ENCODE measurements around the gene WNT3.

DNA sequence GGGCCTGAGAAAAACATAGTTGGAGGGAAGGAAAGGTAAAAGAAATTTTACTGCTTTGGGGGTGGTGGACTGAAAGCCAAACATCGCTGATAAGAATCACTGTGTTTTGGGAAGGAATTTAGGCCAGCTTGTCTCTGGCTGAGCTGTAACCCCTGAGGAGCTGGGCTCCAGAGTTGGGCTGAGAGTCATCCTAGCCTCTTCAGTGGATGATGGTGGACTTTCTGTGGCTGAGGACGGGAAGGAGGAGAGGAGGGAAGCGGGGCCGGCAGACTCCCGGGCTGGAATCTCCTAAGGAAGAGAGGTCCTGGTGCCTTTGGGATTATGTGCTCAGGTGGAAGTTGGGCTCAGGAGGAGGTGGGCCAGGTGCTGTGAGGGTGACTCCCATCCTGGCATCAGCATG is 41.5 kb upstream of the WNT3 start:
- TF ChIP-seq, protein P1, sequence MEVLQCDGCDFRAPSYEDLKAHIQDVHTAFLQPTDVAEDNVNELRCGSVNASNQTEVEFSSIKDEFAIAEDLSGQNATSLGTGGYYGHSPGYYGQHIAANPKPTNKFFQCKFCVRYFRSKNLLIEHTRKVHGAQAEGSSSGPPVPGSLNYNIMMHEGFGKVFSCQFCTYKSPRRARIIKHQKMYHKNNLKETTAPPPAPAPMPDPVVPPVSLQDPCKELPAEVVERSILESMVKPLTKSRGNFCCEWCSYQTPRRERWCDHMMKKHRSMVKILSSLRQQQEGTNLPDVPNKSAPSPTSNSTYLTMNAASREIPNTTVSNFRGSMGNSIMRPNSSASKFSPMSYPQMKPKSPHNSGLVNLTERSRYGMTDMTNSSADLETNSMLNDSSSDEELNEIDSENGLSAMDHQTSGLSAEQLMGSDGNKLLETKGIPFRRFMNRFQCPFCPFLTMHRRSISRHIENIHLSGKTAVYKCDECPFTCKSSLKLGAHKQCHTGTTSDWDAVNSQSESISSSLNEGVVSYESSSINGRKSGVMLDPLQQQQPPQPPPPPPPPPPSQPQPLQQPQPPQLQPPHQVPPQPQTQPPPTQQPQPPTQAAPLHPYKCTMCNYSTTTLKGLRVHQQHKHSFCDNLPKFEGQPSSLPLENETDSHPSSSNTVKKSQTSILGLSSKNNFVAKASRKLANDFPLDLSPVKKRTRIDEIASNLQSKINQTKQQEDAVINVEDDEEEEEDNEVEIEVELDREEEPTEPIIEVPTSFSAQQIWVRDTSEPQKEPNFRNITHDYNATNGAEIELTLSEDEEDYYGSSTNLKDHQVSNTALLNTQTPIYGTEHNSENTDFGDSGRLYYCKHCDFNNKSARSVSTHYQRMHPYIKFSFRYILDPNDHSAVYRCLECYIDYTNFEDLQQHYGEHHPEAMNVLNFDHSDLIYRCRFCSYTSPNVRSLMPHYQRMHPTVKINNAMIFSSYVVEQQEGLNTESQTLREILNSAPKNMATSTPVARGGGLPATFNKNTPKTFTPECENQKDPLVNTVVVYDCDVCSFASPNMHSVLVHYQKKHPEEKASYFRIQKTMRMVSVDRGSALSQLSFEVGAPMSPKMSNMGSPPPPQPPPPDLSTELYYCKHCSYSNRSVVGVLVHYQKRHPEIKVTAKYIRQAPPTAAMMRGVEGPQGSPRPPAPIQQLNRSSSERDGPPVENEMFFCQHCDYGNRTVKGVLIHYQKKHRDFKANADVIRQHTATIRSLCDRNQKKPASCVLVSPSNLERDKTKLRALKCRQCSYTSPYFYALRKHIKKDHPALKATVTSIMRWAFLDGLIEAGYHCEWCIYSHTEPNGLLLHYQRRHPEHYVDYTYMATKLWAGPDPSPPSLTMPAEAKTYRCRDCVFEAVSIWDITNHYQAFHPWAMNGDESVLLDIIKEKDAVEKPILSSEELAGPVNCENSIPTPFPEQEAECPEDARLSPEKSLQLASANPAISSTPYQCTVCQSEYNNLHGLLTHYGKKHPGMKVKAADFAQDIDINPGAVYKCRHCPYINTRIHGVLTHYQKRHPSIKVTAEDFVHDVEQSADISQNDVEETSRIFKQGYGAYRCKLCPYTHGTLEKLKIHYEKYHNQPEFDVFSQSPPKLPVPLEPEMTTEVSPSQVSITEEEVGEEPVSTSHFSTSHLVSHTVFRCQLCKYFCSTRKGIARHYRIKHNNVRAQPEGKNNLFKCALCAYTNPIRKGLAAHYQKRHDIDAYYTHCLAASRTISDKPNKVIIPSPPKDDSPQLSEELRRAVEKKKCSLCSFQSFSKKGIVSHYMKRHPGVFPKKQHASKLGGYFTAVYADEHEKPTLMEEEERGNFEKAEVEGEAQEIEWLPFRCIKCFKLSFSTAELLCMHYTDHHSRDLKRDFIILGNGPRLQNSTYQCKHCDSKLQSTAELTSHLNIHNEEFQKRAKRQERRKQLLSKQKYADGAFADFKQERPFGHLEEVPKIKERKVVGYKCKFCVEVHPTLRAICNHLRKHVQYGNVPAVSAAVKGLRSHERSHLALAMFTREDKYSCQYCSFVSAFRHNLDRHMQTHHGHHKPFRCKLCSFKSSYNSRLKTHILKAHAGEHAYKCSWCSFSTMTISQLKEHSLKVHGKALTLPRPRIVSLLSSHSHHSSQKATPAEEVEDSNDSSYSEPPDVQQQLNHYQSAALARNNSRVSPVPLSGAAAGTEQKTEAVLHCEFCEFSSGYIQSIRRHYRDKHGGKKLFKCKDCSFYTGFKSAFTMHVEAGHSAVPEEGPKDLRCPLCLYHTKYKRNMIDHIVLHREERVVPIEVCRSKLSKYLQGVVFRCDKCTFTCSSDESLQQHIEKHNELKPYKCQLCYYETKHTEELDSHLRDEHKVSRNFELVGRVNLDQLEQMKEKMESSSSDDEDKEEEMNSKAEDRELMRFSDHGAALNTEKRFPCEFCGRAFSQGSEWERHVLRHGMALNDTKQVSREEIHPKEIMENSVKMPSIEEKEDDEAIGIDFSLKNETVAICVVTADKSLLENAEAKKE (CRISPR knock-in tag; IDR thresholded peaks at IDR 0.05), result no peak
- TF ChIP-seq, protein P2, sequence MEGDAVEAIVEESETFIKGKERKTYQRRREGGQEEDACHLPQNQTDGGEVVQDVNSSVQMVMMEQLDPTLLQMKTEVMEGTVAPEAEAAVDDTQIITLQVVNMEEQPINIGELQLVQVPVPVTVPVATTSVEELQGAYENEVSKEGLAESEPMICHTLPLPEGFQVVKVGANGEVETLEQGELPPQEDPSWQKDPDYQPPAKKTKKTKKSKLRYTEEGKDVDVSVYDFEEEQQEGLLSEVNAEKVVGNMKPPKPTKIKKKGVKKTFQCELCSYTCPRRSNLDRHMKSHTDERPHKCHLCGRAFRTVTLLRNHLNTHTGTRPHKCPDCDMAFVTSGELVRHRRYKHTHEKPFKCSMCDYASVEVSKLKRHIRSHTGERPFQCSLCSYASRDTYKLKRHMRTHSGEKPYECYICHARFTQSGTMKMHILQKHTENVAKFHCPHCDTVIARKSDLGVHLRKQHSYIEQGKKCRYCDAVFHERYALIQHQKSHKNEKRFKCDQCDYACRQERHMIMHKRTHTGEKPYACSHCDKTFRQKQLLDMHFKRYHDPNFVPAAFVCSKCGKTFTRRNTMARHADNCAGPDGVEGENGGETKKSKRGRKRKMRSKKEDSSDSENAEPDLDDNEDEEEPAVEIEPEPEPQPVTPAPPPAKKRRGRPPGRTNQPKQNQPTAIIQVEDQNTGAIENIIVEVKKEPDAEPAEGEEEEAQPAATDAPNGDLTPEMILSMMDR (conservative IDR thresholded peaks at IDR 0.05; ENCODE audit: low read depth in 2 of 2), result no peak
- TF ChIP-seq EZH2 (IDR thresholded peaks at IDR 0.05; ENCODE audit: low read depth, unreplicated experiment) (no peak), POLR2AphosphoS5 (IDR thresholded peaks at IDR 0.05; ENCODE audit: low read depth) (no peak), EZH2phosphoT487 (IDR thresholded peaks at IDR 0.05; ENCODE audit: unreplicated experiment) (no peak), STAT1 (IDR thresholded peaks at IDR 0.05; ENCODE audit: unreplicated experiment) (no peak), JUNB (IDR thresholded peaks at IDR 0.05; ENCODE audit: unreplicated experiment) (no peak)
- TF ChIP-seq, protein P3, sequence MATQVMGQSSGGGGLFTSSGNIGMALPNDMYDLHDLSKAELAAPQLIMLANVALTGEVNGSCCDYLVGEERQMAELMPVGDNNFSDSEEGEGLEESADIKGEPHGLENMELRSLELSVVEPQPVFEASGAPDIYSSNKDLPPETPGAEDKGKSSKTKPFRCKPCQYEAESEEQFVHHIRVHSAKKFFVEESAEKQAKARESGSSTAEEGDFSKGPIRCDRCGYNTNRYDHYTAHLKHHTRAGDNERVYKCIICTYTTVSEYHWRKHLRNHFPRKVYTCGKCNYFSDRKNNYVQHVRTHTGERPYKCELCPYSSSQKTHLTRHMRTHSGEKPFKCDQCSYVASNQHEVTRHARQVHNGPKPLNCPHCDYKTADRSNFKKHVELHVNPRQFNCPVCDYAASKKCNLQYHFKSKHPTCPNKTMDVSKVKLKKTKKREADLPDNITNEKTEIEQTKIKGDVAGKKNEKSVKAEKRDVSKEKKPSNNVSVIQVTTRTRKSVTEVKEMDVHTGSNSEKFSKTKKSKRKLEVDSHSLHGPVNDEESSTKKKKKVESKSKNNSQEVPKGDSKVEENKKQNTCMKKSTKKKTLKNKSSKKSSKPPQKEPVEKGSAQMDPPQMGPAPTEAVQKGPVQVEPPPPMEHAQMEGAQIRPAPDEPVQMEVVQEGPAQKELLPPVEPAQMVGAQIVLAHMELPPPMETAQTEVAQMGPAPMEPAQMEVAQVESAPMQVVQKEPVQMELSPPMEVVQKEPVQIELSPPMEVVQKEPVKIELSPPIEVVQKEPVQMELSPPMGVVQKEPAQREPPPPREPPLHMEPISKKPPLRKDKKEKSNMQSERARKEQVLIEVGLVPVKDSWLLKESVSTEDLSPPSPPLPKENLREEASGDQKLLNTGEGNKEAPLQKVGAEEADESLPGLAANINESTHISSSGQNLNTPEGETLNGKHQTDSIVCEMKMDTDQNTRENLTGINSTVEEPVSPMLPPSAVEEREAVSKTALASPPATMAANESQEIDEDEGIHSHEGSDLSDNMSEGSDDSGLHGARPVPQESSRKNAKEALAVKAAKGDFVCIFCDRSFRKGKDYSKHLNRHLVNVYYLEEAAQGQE (IDR thresholded peaks at IDR 0.05; ENCODE audit: unreplicated experiment), result no peak
- TF ChIP-seq, protein P4, sequence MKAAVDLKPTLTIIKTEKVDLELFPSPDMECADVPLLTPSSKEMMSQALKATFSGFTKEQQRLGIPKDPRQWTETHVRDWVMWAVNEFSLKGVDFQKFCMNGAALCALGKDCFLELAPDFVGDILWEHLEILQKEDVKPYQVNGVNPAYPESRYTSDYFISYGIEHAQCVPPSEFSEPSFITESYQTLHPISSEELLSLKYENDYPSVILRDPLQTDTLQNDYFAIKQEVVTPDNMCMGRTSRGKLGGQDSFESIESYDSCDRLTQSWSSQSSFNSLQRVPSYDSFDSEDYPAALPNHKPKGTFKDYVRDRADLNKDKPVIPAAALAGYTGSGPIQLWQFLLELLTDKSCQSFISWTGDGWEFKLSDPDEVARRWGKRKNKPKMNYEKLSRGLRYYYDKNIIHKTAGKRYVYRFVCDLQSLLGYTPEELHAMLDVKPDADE (IDR thresholded peaks at IDR 0.05), result no peak
